RPMI8226 (cell line): Measurements from ENCODE around the gene AKR1A1.
"Not testable (repeated sequence)": the region's sequence is repeated elsewhere in the genome, so short reads cannot be mapped to it uniquely, and the experiment has no call there.

Experiments
- DNase-seq: peaks from one replicate; pipeline ENCODE4 v3.0.0-alpha.2; 2015

Gene AKR1A1

GRCh38 chr1:45523975-45524374, 26.7 kb upstream of the AKR1A1 start:
- not testable (repeated sequence) for DNase-seq

GRCh38 chr1:45526135-45526644, 24.4 kb upstream of the AKR1A1 start:
- no peak for DNase-seq

GRCh38 chr1:45530632-45531135, 19.9 kb upstream of the AKR1A1 start:
- DNase-seq, result no peak

- DNase-seq, result no peak
Measured at GRCh38 chr1:45531873-45532272, 18.8 kb upstream of the AKR1A1 start.

GRCh38 chr1:45535988-45536766, 14.4 kb upstream of the AKR1A1 start:
- no peak for DNase-seq

GRCh38 chr1:45536886-45537285, 13.7 kb upstream of the AKR1A1 start:
- DNase-seq, result no peak

- DNase-seq, result no peak
Measured at GRCh38 chr1:45541193-45541592, 9.4 kb upstream of the AKR1A1 start.

GRCh38 chr1:45542591-45542990, 8.0 kb upstream of the AKR1A1 start:
- no peak for DNase-seq

GRCh38 chr1:45543581-45544417, 6.8 kb upstream of the AKR1A1 start:
- DNase-seq, result peak; percentile 64

GRCh38 chr1:45544530-45544929, 6.1 kb upstream of the AKR1A1 start:
- no peak for DNase-seq

- no peak for DNase-seq
Measured at GRCh38 chr1:45545019-45545493, 5.6 kb upstream of the AKR1A1 start.

- no peak for DNase-seq
Measured at GRCh38 chr1:45545553-45546310, 4.9 kb upstream of the AKR1A1 start.

GRCh38 chr1:45551684-45552083, 1.1 kb downstream of the AKR1A1 start:
- DNase-seq, result peak; percentile 27

GRCh38 chr1:45552331-45552730, 1.7 kb downstream of the AKR1A1 start:
- peak; percentile 95 for DNase-seq

- no peak for DNase-seq
Measured at GRCh38 chr1:45554198-45554597, 3.6 kb downstream of the AKR1A1 start.

GRCh38 chr1:45557422-45557944, 6.9 kb downstream of the AKR1A1 start:
- peak; percentile 71 for DNase-seq

- DNase-seq, result no peak
Measured at GRCh38 chr1:45563843-45564242, 13.2 kb downstream of the AKR1A1 start.

- DNase-seq, result no peak
Measured at GRCh38 chr1:45566722-45567121, 16.1 kb downstream of the AKR1A1 start.

GRCh38 chr1:45567911-45568310, 17.3 kb downstream of the AKR1A1 start:
- no peak for DNase-seq

- no peak for DNase-seq
Measured at GRCh38 chr1:45568421-45568820, 17.8 kb downstream of the AKR1A1 start.

GRCh38 chr1:45569571-45569961, 18.9 kb downstream of the AKR1A1 start:
- DNase-seq, result no peak

GRCh38 chr1:45569962-45570581, 19.4 kb downstream of the AKR1A1 start:
- peak; percentile 76 for DNase-seq
